Measurements from ENCODE around the gene SYT3. TPM values are rescaled to one million over a fixed set of nuclear protein-coding genes. Genes with fewer than 3 reads are reported as not detected.

Gene SYT3
- total and polyA plus RNA-seq, 2 of the 8 experiments (the other 6 are each of a cell fraction or from before 2014, with no cell fraction given) = 6.7 to 17.3 TPM

- no peak overlapping the region for H2BK120ac ChIP-seq (replicated peaks; ENCODE audit: low read depth, low read length)
- H3K18ac ChIP-seq (ENCODE audit: extremely low read depth, low read length) = no peak overlapping the region
- H3K14ac ChIP-seq (ENCODE audit: insufficient read length) = no peak overlapping the region
- H3K79me2 ChIP-seq (ENCODE audit: control insufficient read depth in 1 of 2, insufficient read depth in 2 of 2, low read length in 2 of 2) = no peaks in the 10 kb centered on the region
- ChIA-PET POLR2A (ENCODE audit: partially characterized antibody) (interaction anchor here (0.8 to 1.3 kb wide), 3 partner anchors 9 to 36 kb away, joined by 3 to 14 read pairs (median 3); no protein-coding TSS in a partner anchor), CTCF (ENCODE audit: partially characterized antibody) (no interaction called here)
- no peak overlapping the region for H2BK20ac ChIP-seq (ENCODE audit: low read length)
- 93% methylated on average over 10 of the region's 10 CpGs; no CpG with 5 or more reads in 1 of the 2 experiments for WGBS, 2 experiments (ENCODE audit: extremely low coverage in 1 of 2, insufficient coverage in 1 of 2, insufficient read length in 1 of 2, insufficient replicate concordance in 2 of 2, low coverage in 1 of 2, low lambda C conversion rate in 2 of 2, missing lambda C conversion rate in 1 of 2)
- H3K4me3 ChIP-seq (ENCODE audit: extremely low read depth in 1 of 4, insufficient read depth in 2 of 4, low read depth in 3 of 4, low read length in 4 of 4) = no peak overlapping the region
- H2BK12ac ChIP-seq (ENCODE audit: low read depth, low read length) = no peak overlapping the region
- no peak overlapping the region; the same call in 1 of the 2 replicates for H2BK5ac ChIP-seq (ENCODE audit: low read depth, low read length)
- no peak overlapping the region for H3K23ac ChIP-seq (ENCODE audit: insufficient read length)
- H3K23me2 ChIP-seq (ENCODE audit: low read depth, low read length) = peaks cover 14% of the 10 kb centered on the region
- H2AFZ ChIP-seq (ENCODE audit: low read length) = no peak overlapping the region
- no peaks in the 10 kb centered on the region for H3K36me3 ChIP-seq (ENCODE audit: control insufficient read depth in 2 of 4, insufficient read depth in 4 of 4, low read length in 3 of 4)
- H3K4me2 ChIP-seq (ENCODE audit: insufficient read depth in 1 of 2, low read depth in 2 of 2, low read length in 2 of 2) = peak overlapping the region in 1 of 2 experiments; percentile 96; a peak in 1 of 4 replicates
- H2AK5ac ChIP-seq (ENCODE audit: low read depth, low read length) = peak overlapping the region; percentile 86; the same call in 1 of the 2 replicates
- H2BK15ac ChIP-seq (ENCODE audit: low read length) = peak overlapping the region; percentile 92
- DNase-seq (ENCODE audit: low read depth in 1 of 2, low spot score in 2 of 2) = no peak
- no peaks in the 10 kb centered on the region for H3K79me1 ChIP-seq (ENCODE audit: low read depth, low read length)
- no peak overlapping the region for H4K91ac ChIP-seq (replicated peaks; ENCODE audit: insufficient read length, low read length)
- no peak overlapping the region for H3K27ac ChIP-seq (ENCODE audit: low read depth, low read length)
- H3K27me3 ChIP-seq (replicated peaks in 1 of 4; ENCODE audit: control insufficient read depth in 3 of 4, extremely low read depth in 1 of 4, insufficient read depth in 3 of 4, low read length in 3 of 4) = peaks cover 0 to 1% (median under 1%) of the 10 kb centered on the region in 4 experiments; a peak in 4 of 7 replicates
- no peak for FAIRE-seq
- H3K4me1 ChIP-seq (replicated peaks in 1 of 4; ENCODE audit: control insufficient read depth in 3 of 4, insufficient read depth in 4 of 4, low read length in 3 of 4) = peaks cover 3 to 11% (median 6%) of the 10 kb centered on the region in 4 experiments; a peak in 6 of 7 replicates
- H3K9ac ChIP-seq (replicated peaks in 1 of 4; ENCODE audit: extremely low read depth in 1 of 4, low read depth in 3 of 4, low read length in 3 of 4) = no peak overlapping the region; a peak in 1 of 7 replicates
- H4K5ac ChIP-seq (ENCODE audit: insufficient read length, low read depth, low read length) = no peak overlapping the region
- no peak overlapping the region for H4K8ac ChIP-seq (ENCODE audit: extremely low read depth, insufficient read depth, low read length)
- 0 out of 4 replicates have a peak, but pooled peaks cover 0 to 5% of the 10 kb centered on the region in 2 experiments for H3K9me3 ChIP-seq (ENCODE audit: insufficient read depth in 2 of 2, low read depth in 1 of 2, low read length in 1 of 2)
- H3K56ac ChIP-seq (replicated peaks; ENCODE audit: insufficient read length, low read depth, low read length) = no peak overlapping the region
- H3K4ac ChIP-seq (replicated peaks; ENCODE audit: insufficient read length, low read depth, low read length) = no peak overlapping the region
- TF ChIP-seq ATF3 (IDR thresholded peaks at IDR 0.05; ENCODE audit: insufficient read depth, low read depth, low read length) = no peak
- H4K20me1 ChIP-seq (replicated peaks in 1 of 2; ENCODE audit: control insufficient read depth in 1 of 2, insufficient read depth in 2 of 2, low read length in 2 of 2) = peaks cover 0 to 9% of the 10 kb centered on the region in 2 experiments
These were observed 21.3 kb upstream of the SYT3 start for GRCh38 chr19:50661023-50661422.

Data from H1 (cell line).